ENCODE data around the gene BTBD6.

GRCh38 chr14:105203057-105203531 is 45.2 kb upstream of the BTBD6 start:
- peak; percentile 53 for TF ChIP-seq CTCF (IDR thresholded peaks at IDR 0.05; ENCODE audit: borderline replicate concordance, extremely low read depth, low read length, poor library complexity, severe bottlenecking)
- TF ChIP-seq EZH2 (IDR thresholded peaks at IDR 0.05; ENCODE audit: borderline replicate concordance, low read depth, low read length, severe bottlenecking) = no peak
